Upper lobe of right lung (tissue), 1 donor: ENCODE measurements around the gene C1orf167. TPM values are rescaled to one million over a fixed set of nuclear protein-coding genes. Genes with fewer than 3 reads are reported as not detected.
A peak's percentile ranks its signal among the peaks of the same experiment; 100 is the strongest.

ENCODE experiments used
- ATAC-seq: fragments of 200-7000 bp; cut with Tn5 transposase; one replicate; pipeline ENCODE4 v1.9.1; 2020; ENCODE audit warnings: mild to moderate bottlenecking, moderate library complexity
- DNase-seq: peaks from one replicate; pipeline ENCODE4 v3.0.0-alpha.2; 2020
- H3K27ac ChIP-seq: fragments of 200-600 bp; one replicate; pipeline ENCODE4 v1.8.0; 2022
- H3K27me3 ChIP-seq: fragments of 200-600 bp; one replicate; pipeline ENCODE4 v1.8.0; 2022; ENCODE audit warnings: mild to moderate bottlenecking
- H3K36me3 ChIP-seq: fragments of 200-600 bp; one replicate; pipeline ENCODE4 v1.8.0; 2022
- H3K4me1 ChIP-seq: fragments of 200-600 bp; one replicate; pipeline ENCODE4 v1.8.0; 2022
- H3K4me3 ChIP-seq: fragments of 200-600 bp; one replicate; pipeline ENCODE4 v1.8.0; 2022; ENCODE audit warnings: mild to moderate bottlenecking
- H3K9me3 ChIP-seq: fragments of 200-600 bp; one replicate; pipeline ENCODE4 v1.8.0; 2022
- CTCF ChIP-seq: fragments of 200-600 bp; IDR thresholded peaks from one replicate; pipeline ENCODE4 v1.8.0; 2022; ENCODE audit warnings: antibody characterized with exemption
- intact Hi-C: fragments of 100-400 bp; cut with DNase I; formaldehyde crosslinking; loops from one replicate; pipeline ENCODE4 v1.11.0; 2022
- total RNA-seq: library from RNA; stranded (reverse); fragmentation: NEBNext Ultra II Directional; extraction: Animal tissue kit (Norgen Biotek cat#: 25700); gene quantifications from one replicate; pipeline ENCODE4 v1.2.1, GENCODE V29; 2021
- donor health status: DM: no; HTN: yes; CAD: no; lungs with severe emphysema.

Gene C1orf167
- total RNA-seq, 1 donor from 2014 or later: 4.7 TPM

GRCh38 chr1:11793819-11794218 is 31.8 kb downstream of the C1orf167 start:
- H3K9me3 ChIP-seq: no peaks in the 10 kb centered on the region
- peak; percentile 58 for DNase-seq
- intact Hi-C loops: no loop called here
- H3K4me1 ChIP-seq: peaks cover 56% of the 10 kb centered on the region
- TF ChIP-seq CTCF: no peak
- H3K27me3 ChIP-seq: no peaks in the 10 kb centered on the region
- ATAC-seq: no peak
- H3K36me3 ChIP-seq: peaks cover 49% of the 10 kb centered on the region
- no peak overlapping the region for H3K4me3 ChIP-seq
- H3K27ac ChIP-seq: no peak overlapping the region

- Histone ChIP-seq H3K27me3 (no peaks in the 10 kb centered on the region), H3K36me3 (peaks cover 57% of the 10 kb centered on the region), H3K4me1 (peaks cover 48% of the 10 kb centered on the region), H3K27ac (peak overlapping the region; percentile 6), H3K9me3 (no peaks in the 10 kb centered on the region), H3K4me3 (no peak overlapping the region)
- intact Hi-C loops: no loop called here
- TF ChIP-seq CTCF: no peak
- no peak for ATAC-seq
- DNase-seq: peak; percentile 58
Measured at GRCh38 chr1:11794446-11795237, 32.6 kb downstream of the C1orf167 start.

GRCh38 chr1:11795238-11795890 is 33.4 kb downstream of the C1orf167 start:
- peak; percentile 41 for DNase-seq
- Histone ChIP-seq H3K27me3 (no peaks in the 10 kb centered on the region), H3K4me3 (no peak overlapping the region), H3K4me1 (peaks cover 41% of the 10 kb centered on the region), H3K27ac (no peak overlapping the region), H3K36me3 (peaks cover 64% of the 10 kb centered on the region), H3K9me3 (no peaks in the 10 kb centered on the region)
- ATAC-seq: no peak
- intact Hi-C loops: no loop called here
- TF ChIP-seq CTCF: no peak

- Histone ChIP-seq H3K4me1 (peaks cover 32% of the 10 kb centered on the region), H3K27me3 (no peaks in the 10 kb centered on the region), H3K36me3 (peaks cover 73% of the 10 kb centered on the region), H3K4me3 (no peak overlapping the region), H3K27ac (peak overlapping the region; percentile 68), H3K9me3 (no peaks in the 10 kb centered on the region)
- DNase-seq (peak; percentile 37), ATAC-seq (no peak)
- no peak for TF ChIP-seq CTCF
- intact Hi-C loops: no loop called here
Measured at GRCh38 chr1:11796036-11796828, 34.2 kb downstream of the C1orf167 start.

GRCh38 chr1:11797525-11798216 is 35.7 kb downstream of the C1orf167 start:
- no peak overlapping the region for H3K4me3 ChIP-seq
- H3K4me1 ChIP-seq: peaks cover 32% of the 10 kb centered on the region
- no peaks in the 10 kb centered on the region for H3K9me3 ChIP-seq
- peak; percentile 65 for DNase-seq
- H3K27ac ChIP-seq: peak overlapping the region; percentile 68
- no peaks in the 10 kb centered on the region for H3K27me3 ChIP-seq
- ATAC-seq: peak; percentile 29
- TF ChIP-seq CTCF: no peak
- intact Hi-C loops: no loop called here
- H3K36me3 ChIP-seq: peaks cover 76% of the 10 kb centered on the region
